Esophagus muscularis mucosa (tissue), 4 donors: ENCODE measurements around the gene HELZ. TPM values are rescaled to one million over a fixed set of nuclear protein-coding genes. Genes with fewer than 3 reads are reported as not detected.

Experiments
- DNase-seq: peaks from one replicate; pipeline ENCODE4 v3.0.0-alpha.2; 2017; ENCODE audit errors: extremely low spot score
- H3K27ac ChIP-seq, 4 donors: fragments of 200-600 bp; sonication (generic); replicated peaks in 1 of 4; 1 replicate in 3 of 4; 2 replicates in 1 of 4; pipeline ENCODE4 v1.5.1; 2016 to 2019; ENCODE audit warnings: mild to moderate bottlenecking in 1 of 4
- H3K27me3 ChIP-seq, 4 donors: fragments of 200-600 bp; sonication (generic); one replicate each; pipeline versions ENCODE4 v1.5.1 to v1.6.0; 2016 to 2019
- H3K36me3 ChIP-seq, 4 donors: fragments of 200-600 bp; sonication (generic); one replicate each; pipeline ENCODE4 v1.5.1; 2016 to 2019
- H3K4me1 ChIP-seq, 4 donors: fragments of 200-600 bp; sonication (generic); one replicate each; pipeline ENCODE4 v1.5.1; 2016 to 2019
- H3K4me3 ChIP-seq, 4 donors: fragments of 200-600 bp; sonication (generic); 1 replicate in 2 of 4; 2 replicates in 2 of 4; pipeline ENCODE4 v1.5.1; 2016 to 2019; ENCODE audit warnings: mild to moderate bottlenecking in 4 of 4, moderate library complexity in 1 of 4
- H3K9me3 ChIP-seq, 4 donors: fragments of 200-600 bp; sonication (generic); 1 replicate in 3 of 4; 2 replicates in 1 of 4; pipeline ENCODE4 v1.5.1; 2016 to 2019
- EP300 ChIP-seq: sonication (generic); formaldehyde crosslinking; IDR thresholded peaks from one replicate; pipeline ENCODE4 v1.6.1; 2017; ENCODE audit warnings: antibody characterized with exemption
- POLR2A ChIP-seq: fragments of 450-650 bp; IDR thresholded peaks from one replicate; pipeline ENCODE4 v1.6.1; 2017; ENCODE audit warnings: antibody characterized with exemption, moderate library complexity, mild to moderate bottlenecking, low read depth
- POLR2AphosphoS5 ChIP-seq, 2 donors: sonication (generic); formaldehyde crosslinking; IDR thresholded peaks; one replicate each; pipeline ENCODE4 v1.6.1; 2017; ENCODE audit warnings: antibody characterized with exemption in 2 of 2
- WGBS: methylation state at CpG from one replicate; pipeline ENCODE4 v1.1.5; 2018; 5-methylcytosine and 5-hydroxymethylcytosine counted together
- intact Hi-C: fragments of 100-400 bp; cut with DNase I; formaldehyde crosslinking; loops from one replicate; pipeline ENCODE4 v1.15.1; 2023
- total RNA-seq, 4 donors: library from RNA; depleted of rRNA; stranded (reverse); fragments of >200 nt; gene quantifications; one replicate each; pipeline versions ENCODE4 v1.1.0 to v1.2.1, GENCODE V29; 2016
- TF ChIP-seq, protein P1 (sequence below), 3 experiments: fragments of 200-600 bp in 2 of 3; fragments of 450-650 bp in 1 of 3; sonication (generic) in 2 of 3; IDR thresholded peaks; one replicate each; pipeline ENCODE4 v1.5.1; 2017 to 2019; ENCODE audit warnings: antibody characterized with exemption in 3 of 3, mild to moderate bottlenecking in 2 of 3, moderate library complexity in 1 of 3

The HELZ gene
- total RNA-seq, 4 donors from 2014 or later: 35.0 to 62.3 (median 45.8) TPM

DNA sequence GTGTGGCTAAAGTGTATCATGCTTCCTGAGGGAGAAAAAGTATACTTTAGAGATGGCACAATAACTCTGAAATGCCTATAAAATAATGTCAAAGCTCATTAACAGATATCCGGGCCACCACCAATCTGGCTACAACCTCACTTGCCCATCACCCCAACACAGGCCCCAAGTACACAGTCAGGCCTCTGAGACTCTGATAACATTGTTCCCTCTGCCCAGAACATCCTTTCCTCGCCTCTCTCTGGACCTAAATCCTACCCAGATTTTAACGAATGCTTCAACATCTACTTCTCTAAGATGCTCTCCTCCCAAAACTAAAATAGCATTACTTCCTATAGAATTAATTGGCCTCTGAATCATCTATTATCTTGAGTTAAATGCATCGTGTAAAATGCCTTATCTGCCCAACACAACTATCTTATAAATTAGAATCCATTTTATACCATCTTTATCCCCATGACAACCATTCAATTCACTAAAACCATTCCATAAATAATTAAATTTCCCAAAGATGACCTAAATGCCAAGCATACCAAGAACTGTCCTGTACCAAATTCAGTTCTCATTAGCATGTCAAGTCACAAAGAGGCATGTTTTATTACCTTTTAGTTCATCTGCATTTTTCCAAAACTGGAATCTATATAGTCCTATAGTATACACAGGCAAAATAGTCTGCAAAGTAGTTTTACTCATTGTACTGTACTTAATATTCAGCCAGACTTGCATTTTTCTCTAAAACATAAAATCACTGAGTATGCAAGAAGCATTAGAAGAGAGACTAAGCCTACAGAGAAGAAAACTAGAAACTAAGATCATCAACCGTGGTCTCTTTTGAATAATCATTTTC is 15.7 kb downstream of the HELZ start:
- TF ChIP-seq POLR2AphosphoS5 (IDR thresholded peaks at IDR 0.05): no peak
- TF ChIP-seq, protein P1, sequence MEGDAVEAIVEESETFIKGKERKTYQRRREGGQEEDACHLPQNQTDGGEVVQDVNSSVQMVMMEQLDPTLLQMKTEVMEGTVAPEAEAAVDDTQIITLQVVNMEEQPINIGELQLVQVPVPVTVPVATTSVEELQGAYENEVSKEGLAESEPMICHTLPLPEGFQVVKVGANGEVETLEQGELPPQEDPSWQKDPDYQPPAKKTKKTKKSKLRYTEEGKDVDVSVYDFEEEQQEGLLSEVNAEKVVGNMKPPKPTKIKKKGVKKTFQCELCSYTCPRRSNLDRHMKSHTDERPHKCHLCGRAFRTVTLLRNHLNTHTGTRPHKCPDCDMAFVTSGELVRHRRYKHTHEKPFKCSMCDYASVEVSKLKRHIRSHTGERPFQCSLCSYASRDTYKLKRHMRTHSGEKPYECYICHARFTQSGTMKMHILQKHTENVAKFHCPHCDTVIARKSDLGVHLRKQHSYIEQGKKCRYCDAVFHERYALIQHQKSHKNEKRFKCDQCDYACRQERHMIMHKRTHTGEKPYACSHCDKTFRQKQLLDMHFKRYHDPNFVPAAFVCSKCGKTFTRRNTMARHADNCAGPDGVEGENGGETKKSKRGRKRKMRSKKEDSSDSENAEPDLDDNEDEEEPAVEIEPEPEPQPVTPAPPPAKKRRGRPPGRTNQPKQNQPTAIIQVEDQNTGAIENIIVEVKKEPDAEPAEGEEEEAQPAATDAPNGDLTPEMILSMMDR (IDR thresholded peaks at IDR 0.05): no peak
- intact Hi-C loops: no loop called here
- H3K4me1 ChIP-seq: peaks cover 11 to 36% (median 32%) of the 10 kb centered on the region in 4 donors
- DNase-seq: no peak
- H3K36me3 ChIP-seq: peaks cover 0 to 24% (median 13%) of the 10 kb centered on the region in 4 donors
- H3K9me3 ChIP-seq: no peaks in the 10 kb centered on the region
- H3K4me3 ChIP-seq: no peak overlapping the region
- no peak overlapping the region for H3K27ac ChIP-seq
- 89% methylated on average over 5 of the region's 5 CpGs for WGBS
- no peaks in the 10 kb centered on the region for H3K27me3 ChIP-seq

DNA sequence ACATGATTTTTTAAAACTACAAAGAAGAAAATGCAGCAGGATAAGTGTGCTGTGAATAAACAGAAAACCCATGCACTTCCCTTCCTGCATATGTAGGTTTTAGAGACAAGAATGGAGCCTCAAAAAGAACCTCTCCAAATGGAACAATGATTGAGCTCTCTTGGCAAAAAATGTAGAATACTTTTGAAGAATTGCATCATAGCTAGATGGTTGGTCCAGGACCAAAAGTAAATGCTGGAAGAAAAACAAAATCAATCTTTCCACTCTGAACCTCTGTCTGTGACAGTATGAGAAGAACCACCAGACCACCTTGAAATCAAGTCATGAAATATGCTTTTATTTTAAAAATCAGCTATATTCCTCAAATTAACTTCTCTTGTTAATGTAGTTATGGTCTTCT is 17.5 kb downstream of the HELZ start:
- H3K4me1 ChIP-seq: peaks cover 11 to 36% (median 34%) of the 10 kb centered on the region in 4 donors
- H3K9me3 ChIP-seq: no peaks in the 10 kb centered on the region
- peaks cover 0 to 7% (median 3%) of the 10 kb centered on the region in 4 donors for H3K36me3 ChIP-seq
- no peak overlapping the region for H3K27ac ChIP-seq
- H3K4me3 ChIP-seq: no peak overlapping the region
- intact Hi-C loops: no loop called here
- TF ChIP-seq, protein P1 (IDR thresholded peaks at IDR 0.05): no peak
- TF ChIP-seq POLR2AphosphoS5 (IDR thresholded peaks at IDR 0.05) (no peak), EP300 (no peak), POLR2A (no peak)
- no peak for DNase-seq
- no peaks in the 10 kb centered on the region for H3K27me3 ChIP-seq

DNA sequence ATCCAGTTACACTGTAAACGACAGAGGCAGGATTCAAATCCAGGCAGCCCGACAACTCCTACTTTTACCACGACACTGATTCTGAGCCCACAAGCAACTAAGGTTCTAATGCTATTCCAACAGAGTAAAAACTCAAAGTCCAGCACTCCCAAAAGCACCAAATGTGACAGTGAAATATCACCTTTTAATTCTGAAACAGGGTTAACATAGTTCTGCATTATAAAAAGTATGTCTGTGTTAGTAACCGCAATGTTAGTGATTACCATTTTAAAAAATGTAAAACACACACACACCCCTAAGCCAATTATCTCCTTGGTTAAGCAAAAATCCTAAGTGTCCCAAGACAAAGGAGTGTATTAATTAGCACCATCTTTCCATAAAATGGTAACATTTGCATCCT is 19.7 kb downstream of the HELZ start:
- DNase-seq: no peak
- TF ChIP-seq POLR2A (no peak), EP300 (no peak), POLR2AphosphoS5 (IDR thresholded peaks at IDR 0.05) (no peak)
- TF ChIP-seq, protein P1 (IDR thresholded peaks at IDR 0.05): no peak
- no peak overlapping the region for H3K4me3 ChIP-seq
- no peak overlapping the region for H3K27ac ChIP-seq
- H3K36me3 ChIP-seq: peaks cover 0 to 3% (median 0%) of the 10 kb centered on the region in 4 donors
- H3K9me3 ChIP-seq: no peaks in the 10 kb centered on the region
- H3K4me1 ChIP-seq: peaks cover 11 to 52% (median 46%) of the 10 kb centered on the region in 4 donors
- intact Hi-C loops: no loop called here
- H3K27me3 ChIP-seq: no peaks in the 10 kb centered on the region
- 93% methylated on average over 4 of the region's 4 CpGs for WGBS

DNA sequence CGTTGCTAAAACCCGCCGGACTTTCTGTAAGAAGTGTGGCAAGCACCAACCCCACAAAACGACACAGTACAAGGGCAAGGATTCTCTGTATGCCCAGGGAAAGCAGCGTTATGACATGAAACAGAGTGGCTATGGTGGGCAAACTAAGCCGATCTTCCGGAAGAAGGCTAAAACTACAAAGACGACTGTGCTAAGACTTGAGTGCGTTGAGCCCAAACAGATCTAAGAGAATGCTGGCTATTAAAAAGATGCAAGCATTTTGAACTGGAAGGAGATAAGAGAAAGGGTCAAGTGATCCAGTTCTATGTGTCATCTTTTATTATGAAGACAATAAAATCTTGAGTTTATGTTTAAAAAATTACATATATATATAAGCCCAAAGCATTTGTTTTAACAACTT is 20.3 kb downstream of the HELZ start:
- Histone ChIP-seq H3K4me3 (no peak overlapping the region), H3K27ac (no peak overlapping the region), H3K4me1 (peaks cover 11 to 56% (median 46%) of the 10 kb centered on the region in 4 donors), H3K27me3 (no peaks in the 10 kb centered on the region), H3K36me3 (no peaks in the 10 kb centered on the region), H3K9me3 (no peaks in the 10 kb centered on the region)
- intact Hi-C loops: no loop called here
- no peak for DNase-seq
- TF ChIP-seq, protein P1 (IDR thresholded peaks at IDR 0.05): no peak
- TF ChIP-seq POLR2AphosphoS5 (IDR thresholded peaks at IDR 0.05): no peak
- TF ChIP-seq EP300: no peak
- TF ChIP-seq POLR2A: no peak
- 95% methylated on average over 9 of the region's 9 CpGs for WGBS
